H9 (cell line): Measurements from ENCODE around the gene PRPSAP2. TPM values are rescaled to one million over a fixed set of nuclear protein-coding genes. Genes with fewer than 3 reads are reported as not detected.
A peak's percentile ranks its signal among the peaks of the same experiment; 100 is the strongest.

Experiments used
- DNase-seq: peaks from one replicate; pipeline ENCODE4 v3.0.0-alpha.2; 2017
- H2AFZ ChIP-seq: one replicate; pipeline ENCODE4 v1.6.1; 2013; ENCODE audit warnings: mild to moderate bottlenecking, low read length, control low read depth, moderate library complexity
- H2AK5ac ChIP-seq: 2 replicates; pipeline ENCODE4 v1.6.1; 2013; ENCODE audit warnings: low read length, control low read depth, mixed read lengths; ENCODE audit not compliant: insufficient read length
- H2BK120ac ChIP-seq: one replicate; pipeline ENCODE4 v1.6.1; 2013; ENCODE audit warnings: low read depth, mild to moderate bottlenecking, low read length, control low read depth, inconsistent platforms; ENCODE audit not compliant: poor library complexity, severe bottlenecking
- H2BK12ac ChIP-seq: 2 replicates; pipeline ENCODE4 v1.6.1; 2013; ENCODE audit warnings: low read length, control low read depth, mixed read lengths, low read depth; ENCODE audit not compliant: insufficient read length
- H2BK15ac ChIP-seq: 2 replicates; pipeline ENCODE4 v1.6.1; 2013; ENCODE audit warnings: low read depth, low read length, control low read depth
- H2BK20ac ChIP-seq: one replicate; pipeline ENCODE4 v1.6.1; 2013; ENCODE audit warnings: low read depth, mild to moderate bottlenecking, low read length, control low read depth, inconsistent platforms; ENCODE audit not compliant: poor library complexity, severe bottlenecking
- H2BK5ac ChIP-seq: 2 replicates; pipeline ENCODE4 v1.6.1; 2013; ENCODE audit warnings: low read length, control low read depth, mixed read lengths; ENCODE audit not compliant: insufficient read length
- H3K14ac ChIP-seq: 2 replicates; pipeline ENCODE4 v1.6.1; 2013; ENCODE audit warnings: low read length, control low read depth; ENCODE audit not compliant: insufficient read depth
- H3K18ac ChIP-seq: 2 replicates; pipeline ENCODE4 v1.6.1; 2013; ENCODE audit warnings: low read depth, mild to moderate bottlenecking, mixed read lengths, low read length, control low read depth; ENCODE audit not compliant: insufficient read length
- H3K23ac ChIP-seq: 2 replicates; pipeline ENCODE4 v1.6.1; 2013; ENCODE audit warnings: low read length, control low read depth, mixed read lengths, low read depth; ENCODE audit not compliant: insufficient read length
- H3K23me2 ChIP-seq: 2 replicates; pipeline ENCODE4 v1.6.1; 2013; ENCODE audit warnings: low read depth, mild to moderate bottlenecking, mixed read lengths, low read length, control low read depth; ENCODE audit not compliant: insufficient read length, poor library complexity, severe bottlenecking
- H3K27ac ChIP-seq: 2 replicates; pipeline ENCODE4 v1.5.1; 2013; ENCODE audit warnings: low read length, control low read depth, mixed read lengths, low read depth; ENCODE audit not compliant: insufficient read length
- H3K27me3 ChIP-seq: 2 replicates; pipeline ENCODE4 v1.6.1; 2013; ENCODE audit warnings: low read length, control low read depth, inconsistent platforms; ENCODE audit not compliant: insufficient read depth
- H3K4ac ChIP-seq: 2 replicates; pipeline ENCODE4 v1.6.1; 2013; ENCODE audit warnings: low read depth, mild to moderate bottlenecking, control low read depth, inconsistent platforms, low read length, moderate library complexity
- H3K4me1 ChIP-seq: 2 replicates; pipeline ENCODE4 v1.6.1; 2013; ENCODE audit warnings: low read length, control low read depth, inconsistent platforms; ENCODE audit not compliant: insufficient read depth
- H3K4me2 ChIP-seq: 2 replicates; pipeline ENCODE4 v1.6.1; 2013; ENCODE audit warnings: low read length, control low read depth, mixed read lengths; ENCODE audit not compliant: insufficient read length, insufficient read depth
- H3K56ac ChIP-seq: 2 replicates; pipeline ENCODE4 v1.6.1; 2013; ENCODE audit warnings: low read depth, mild to moderate bottlenecking, mixed read lengths, low read length, control low read depth; ENCODE audit not compliant: insufficient read length
- H3K79me1 ChIP-seq: 2 replicates; pipeline ENCODE4 v1.6.1; 2013; ENCODE audit warnings: low read depth, mild to moderate bottlenecking, moderate library complexity, low read length, control low read depth, inconsistent platforms; ENCODE audit not compliant: insufficient read depth, poor library complexity, severe bottlenecking
- H3K79me2 ChIP-seq: 2 replicates; pipeline ENCODE4 v1.6.1; 2013; ENCODE audit warnings: low read length, control low read depth, inconsistent platforms; ENCODE audit not compliant: insufficient read depth
- H3K9ac ChIP-seq: 2 replicates; pipeline ENCODE4 v1.6.1; 2013; ENCODE audit warnings: low read length, control low read depth, mixed read lengths; ENCODE audit not compliant: insufficient read length; ENCODE audit errors: extremely low read depth
- H3K9me3 ChIP-seq: one replicate; pipeline ENCODE4 v1.6.1; 2013; ENCODE audit warnings: low read depth, low read length, inconsistent platforms; ENCODE audit not compliant: control insufficient read depth
- H3T11ph ChIP-seq: one replicate; pipeline ENCODE4 v1.6.1; 2013; ENCODE audit warnings: mild to moderate bottlenecking, low read length, control low read depth, inconsistent platforms
- H4K20me1 ChIP-seq: one replicate; pipeline ENCODE4 v1.6.1; 2013; ENCODE audit not compliant: control insufficient read depth, insufficient read length, insufficient read depth
- H4K5ac ChIP-seq: 2 replicates; pipeline ENCODE4 v1.6.1; 2013; ENCODE audit warnings: low read depth, mild to moderate bottlenecking, mixed read lengths, low read length, control low read depth; ENCODE audit not compliant: insufficient read length
- H4K8ac ChIP-seq: replicated peaks from 2 replicates; pipeline ENCODE4 v1.6.1; 2013; ENCODE audit warnings: low read length, control low read depth, mixed read lengths, low read depth; ENCODE audit not compliant: insufficient read length
- H4K91ac ChIP-seq: 2 replicates; pipeline ENCODE4 v1.6.1; 2013; ENCODE audit warnings: low read depth, mild to moderate bottlenecking, moderate library complexity, mixed read lengths, low read length, control low read depth; ENCODE audit not compliant: insufficient read length
- H3K27ac Mint-ChIP-seq, 3 experiments: 2 replicates in 2 of 3; 3 replicates in 1 of 3; pipeline ENCODE4 v1.8.0; 2020 to 2021; ENCODE audit warnings: mixed read lengths in 3 of 3, mild to moderate bottlenecking in 1 of 3, moderate library complexity in 1 of 3
- H3K27me3 Mint-ChIP-seq: 2 replicates; pipeline ENCODE4 v1.8.0; 2021; ENCODE audit warnings: low read depth, mild to moderate bottlenecking, moderate library complexity, mixed read lengths
- H3K36me3 Mint-ChIP-seq, 3 experiments: 2 replicates in 2 of 3; 3 replicates in 1 of 3; pipeline ENCODE4 v1.8.0; 2020 to 2021; ENCODE audit warnings: low read depth in 3 of 3, mixed read lengths in 3 of 3; ENCODE audit not compliant: insufficient read depth in 1 of 3
- H3K4me1 Mint-ChIP-seq, 2 experiments: 2 replicates each; pipeline ENCODE4 v1.8.0; 2020; ENCODE audit warnings: mixed read lengths in 2 of 2
- H3K4me3 Mint-ChIP-seq, 2 experiments: 2 replicates in 1 of 2; 3 replicates in 1 of 2; pipeline ENCODE4 v1.8.0; 2020 to 2021; ENCODE audit warnings: mild to moderate bottlenecking in 2 of 2, mixed read lengths in 2 of 2, moderate library complexity in 1 of 2
- H3K9me3 Mint-ChIP-seq, 2 experiments: 2 replicates in 1 of 2; 3 replicates in 1 of 2; pipeline ENCODE4 v1.8.0; 2020; ENCODE audit warnings: mild to moderate bottlenecking in 2 of 2, mixed read lengths in 2 of 2, moderate library complexity in 1 of 2
- WGBS: extraction: QIAGEN DNeasy Blood & Tissue Kit; methylation state at CpG from one replicate; pipeline ENCODE4 v1.1.7; 2013; ENCODE audit warnings: missing lambda C conversion rate, low lambda C conversion rate, mixed read lengths; ENCODE audit not compliant: insufficient read length; ENCODE audit errors: extremely low coverage; 5-methylcytosine and 5-hydroxymethylcytosine counted together
- total RNA-seq: library from RNA; stranded (reverse); gene quantifications from 2 replicates; pipeline ENCODE4 v1.2.1, GENCODE V29; 2021
- TF ChIP-seq, protein P1 (sequence below): fragments of 200-600 bp; sonication (generic); conservative IDR thresholded peaks from 3 replicates; pipeline ENCODE4 v1.8.0; 2021; ENCODE audit warnings: antibody characterized with exemption, mild to moderate bottlenecking

PRPSAP2 gene
- total RNA-seq, 1 experiment from 2014 or later, result 58.0 TPM

DNA sequence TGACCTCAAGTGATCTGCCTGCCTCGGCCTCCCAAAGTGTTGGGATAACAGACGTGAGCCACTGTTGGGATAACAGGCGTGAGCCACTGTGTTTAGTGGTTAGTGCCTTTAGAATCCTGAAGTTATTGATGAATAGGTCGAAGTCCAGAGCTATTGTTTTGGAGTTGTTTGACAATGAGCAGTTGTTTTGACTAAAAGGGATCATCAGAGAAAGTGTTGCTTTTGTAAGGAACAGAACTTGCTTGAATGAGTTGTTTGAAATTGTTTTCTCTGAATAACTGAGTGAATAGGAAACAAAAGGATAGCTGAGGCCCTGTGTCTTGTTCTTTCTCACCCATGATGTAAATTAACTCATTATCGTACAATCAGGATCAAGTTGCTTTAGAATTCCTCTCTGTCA lies 46.6 kb downstream of the PRPSAP2 start:
- H3K27ac ChIP-seq, result no peak overlapping the region
- Mint-ChIP-seq H3K27me3 (no peaks in the 10 kb centered on the region), H3K4me3 (no peak overlapping the region), H3K9me3 (no peaks in the 10 kb centered on the region), H3K27ac (0 out of 7 replicates have a peak overlapping the region, but pooled peaks of 1 of the 3 experiments have one; percentile 73), H3K4me1 (peaks cover 5% of the 10 kb centered on the region in 2 experiments; a peak in 3 of 4 replicates), H3K36me3 (peaks cover 22 to 58% (median 57%) of the 10 kb centered on the region in 3 experiments)
- H3K79me1 ChIP-seq, result peaks cover 6% of the 10 kb centered on the region
- no peak overlapping the region for H3K23ac ChIP-seq
- no peaks in the 10 kb centered on the region for H4K20me1 ChIP-seq
- H2AFZ ChIP-seq, result no peak overlapping the region
- no peak for DNase-seq
- no peak overlapping the region for H3K9ac ChIP-seq
- no peak overlapping the region for H2BK20ac ChIP-seq
- TF ChIP-seq, protein P1, sequence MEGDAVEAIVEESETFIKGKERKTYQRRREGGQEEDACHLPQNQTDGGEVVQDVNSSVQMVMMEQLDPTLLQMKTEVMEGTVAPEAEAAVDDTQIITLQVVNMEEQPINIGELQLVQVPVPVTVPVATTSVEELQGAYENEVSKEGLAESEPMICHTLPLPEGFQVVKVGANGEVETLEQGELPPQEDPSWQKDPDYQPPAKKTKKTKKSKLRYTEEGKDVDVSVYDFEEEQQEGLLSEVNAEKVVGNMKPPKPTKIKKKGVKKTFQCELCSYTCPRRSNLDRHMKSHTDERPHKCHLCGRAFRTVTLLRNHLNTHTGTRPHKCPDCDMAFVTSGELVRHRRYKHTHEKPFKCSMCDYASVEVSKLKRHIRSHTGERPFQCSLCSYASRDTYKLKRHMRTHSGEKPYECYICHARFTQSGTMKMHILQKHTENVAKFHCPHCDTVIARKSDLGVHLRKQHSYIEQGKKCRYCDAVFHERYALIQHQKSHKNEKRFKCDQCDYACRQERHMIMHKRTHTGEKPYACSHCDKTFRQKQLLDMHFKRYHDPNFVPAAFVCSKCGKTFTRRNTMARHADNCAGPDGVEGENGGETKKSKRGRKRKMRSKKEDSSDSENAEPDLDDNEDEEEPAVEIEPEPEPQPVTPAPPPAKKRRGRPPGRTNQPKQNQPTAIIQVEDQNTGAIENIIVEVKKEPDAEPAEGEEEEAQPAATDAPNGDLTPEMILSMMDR, result no peak
- H4K8ac ChIP-seq, result no peak overlapping the region
- H3K18ac ChIP-seq, result no peak overlapping the region
- H2AK5ac ChIP-seq, result no peak overlapping the region
- no peak overlapping the region for H3K4ac ChIP-seq
- H3K27me3 ChIP-seq, result no peaks in the 10 kb centered on the region; the same call in 1 of the 2 replicates
- no peak overlapping the region for H3K56ac ChIP-seq
- no peak overlapping the region for H4K91ac ChIP-seq
- H3K4me1 ChIP-seq, result no peaks in the 10 kb centered on the region
- no peak overlapping the region for H3K4me2 ChIP-seq
- H4K5ac ChIP-seq, result no peak overlapping the region
- H3K79me2 ChIP-seq, result no peaks in the 10 kb centered on the region
- H2BK120ac ChIP-seq, result no peak overlapping the region
- H3K23me2 ChIP-seq, result no peaks in the 10 kb centered on the region
- no peak overlapping the region for H3K14ac ChIP-seq
- WGBS, result no CpG with 5 or more reads among the region's 5 CpGs
- no peak overlapping the region for H2BK15ac ChIP-seq
- H2BK12ac ChIP-seq, result no peak overlapping the region
- no peak overlapping the region for H3T11ph ChIP-seq
- no peaks in the 10 kb centered on the region for H3K9me3 ChIP-seq
- no peak overlapping the region for H2BK5ac ChIP-seq
